ENCODE measurements around the gene JMJD1C.

JMJD1C gene

GRCh38 chr10:63481815-63482421 lies 16.1 kb upstream of the JMJD1C start:
- DNase-seq (ENCODE audit: low read depth in 4 of 4, low spot score in 1 of 4): no peak

DNA sequence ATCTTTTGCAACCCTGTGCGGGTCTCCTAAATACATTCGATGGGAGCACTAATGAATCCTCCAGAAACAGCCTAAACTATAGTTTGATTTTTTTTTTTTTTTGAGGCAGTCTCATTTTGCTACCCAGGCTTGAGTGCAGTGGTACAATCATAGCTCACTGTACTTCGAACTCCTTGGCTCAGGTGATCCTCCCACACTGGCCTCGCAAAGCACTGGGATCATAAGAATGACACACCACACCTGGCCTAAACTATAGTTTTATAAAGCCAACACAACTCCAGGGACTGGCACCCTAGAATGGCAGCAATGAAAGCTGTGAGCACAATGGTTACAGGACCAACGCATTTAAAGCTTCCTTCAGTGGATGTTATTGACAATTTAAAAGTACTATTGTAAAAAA lies 14.5 kb upstream of the JMJD1C start:
- no peak for DNase-seq (ENCODE audit: low read depth in 4 of 4, low spot score in 1 of 4)

DNA sequence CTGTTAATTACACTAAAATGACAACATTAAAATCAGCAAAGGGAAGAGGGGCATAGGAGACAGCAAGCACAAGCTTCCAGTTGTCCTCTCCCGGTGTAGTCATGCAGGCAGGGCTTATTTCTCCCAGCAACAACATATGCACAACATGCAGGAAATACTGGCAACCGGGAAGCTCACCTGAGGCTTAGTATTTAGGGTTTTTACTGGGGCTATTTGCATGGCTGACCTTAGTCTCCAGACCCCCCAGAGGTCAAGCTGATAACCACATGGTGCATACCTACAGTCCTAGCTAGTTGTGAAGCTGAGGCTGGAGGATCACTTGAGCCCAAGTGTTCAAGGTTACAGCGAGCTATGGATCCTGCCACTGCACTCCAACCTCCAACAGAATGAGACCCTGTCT lies 12.8 kb upstream of the JMJD1C start:
- DNase-seq (ENCODE audit: low read depth in 4 of 4, low spot score in 1 of 4): no peak

DNA sequence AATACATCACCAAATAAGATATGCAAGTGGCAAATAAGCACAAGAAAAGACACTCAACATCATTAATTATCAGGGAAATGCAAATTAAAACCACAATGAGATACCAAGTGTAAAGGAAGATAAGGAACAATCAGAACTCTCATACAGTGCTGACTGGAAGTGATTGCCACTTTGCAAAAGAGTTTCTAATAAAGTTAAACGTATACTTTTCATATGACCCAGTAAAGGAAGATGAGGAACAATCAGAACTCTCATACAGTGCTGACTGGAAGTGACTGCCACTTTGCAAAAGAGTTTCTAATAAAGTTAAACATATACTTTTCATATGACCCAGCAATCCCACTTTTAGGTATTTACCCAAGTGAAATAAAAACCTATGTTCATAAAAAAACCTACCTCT lies 12.2 kb upstream of the JMJD1C start:
- DNase-seq (ENCODE audit: low read depth in 4 of 4, low spot score in 1 of 4): no peak

- no peak for DNase-seq (ENCODE audit: low read depth in 4 of 4, low spot score in 1 of 4)
Observed at GRCh38 chr10:63474488-63474887, 8.7 kb upstream of the JMJD1C start.

DNA sequence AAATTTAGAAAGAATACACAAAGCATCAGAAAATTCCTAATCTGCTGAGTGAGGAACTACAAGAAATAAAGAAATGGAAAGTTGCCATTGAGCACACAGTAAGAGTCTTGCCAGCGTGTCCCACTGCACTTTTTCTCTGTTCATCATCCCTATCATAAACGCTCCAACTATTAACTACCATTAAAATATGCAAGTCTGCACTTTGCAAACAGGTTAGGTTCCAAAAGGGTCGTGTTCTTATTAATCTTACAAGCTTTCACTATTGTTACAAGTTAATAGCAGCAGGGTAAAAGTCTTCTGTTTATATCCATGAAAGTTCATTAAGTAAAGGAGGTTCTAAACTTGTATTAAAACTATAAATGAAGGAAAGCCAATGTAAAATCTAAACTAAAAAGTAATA lies 5.2 kb upstream of the JMJD1C start:
- no peak for DNase-seq (ENCODE audit: low read depth in 4 of 4, low spot score in 1 of 4)

DNA sequence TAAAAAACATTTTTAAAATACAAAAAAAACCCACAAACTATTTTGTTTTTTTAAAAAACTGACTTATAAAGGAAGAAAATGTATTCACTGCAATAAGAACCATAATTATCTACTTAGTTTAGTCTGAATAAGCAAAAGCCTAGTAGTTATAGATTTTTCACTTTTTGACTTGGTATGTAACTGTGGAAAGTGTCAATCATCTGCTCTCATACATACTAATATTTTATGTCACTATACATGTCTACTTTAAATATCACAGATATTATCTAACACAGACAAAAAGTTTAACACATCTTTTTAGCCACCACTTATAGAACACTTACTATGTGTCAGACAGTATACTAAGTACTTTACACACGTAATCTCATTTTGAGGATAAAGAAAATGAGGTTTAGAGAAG lies 3.2 kb upstream of the JMJD1C start:
- DNase-seq (ENCODE audit: low read depth in 4 of 4, low spot score in 1 of 4): no peak

DNA sequence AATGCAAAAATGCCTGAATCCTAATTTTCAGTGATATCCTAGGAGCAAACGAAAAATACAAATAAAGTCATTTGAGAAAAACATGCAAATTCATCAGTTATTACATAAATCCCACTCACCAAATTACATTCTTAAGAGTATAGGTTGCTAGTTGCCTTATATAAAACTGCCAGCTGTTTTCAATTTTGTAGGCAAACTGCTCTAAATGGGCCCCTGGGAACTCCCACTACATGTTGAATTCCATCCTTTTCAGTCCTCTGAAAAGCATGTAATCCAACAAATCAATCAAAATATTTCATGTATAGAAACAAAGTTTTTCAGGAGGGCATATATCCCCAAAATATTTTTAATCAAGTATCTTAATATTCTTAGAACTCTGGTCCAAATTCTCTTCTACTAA lies 2.1 kb upstream of the JMJD1C start:
- DNase-seq (ENCODE audit: low read depth in 4 of 4, low spot score in 1 of 4): no peak

GRCh38 chr10:63466144-63466935 lies 563 bp upstream of the JMJD1C start:
- peak; percentile 2 to 17 (median 10) for DNase-seq (ENCODE audit: low read depth in 4 of 4, low spot score in 1 of 4)

DNA sequence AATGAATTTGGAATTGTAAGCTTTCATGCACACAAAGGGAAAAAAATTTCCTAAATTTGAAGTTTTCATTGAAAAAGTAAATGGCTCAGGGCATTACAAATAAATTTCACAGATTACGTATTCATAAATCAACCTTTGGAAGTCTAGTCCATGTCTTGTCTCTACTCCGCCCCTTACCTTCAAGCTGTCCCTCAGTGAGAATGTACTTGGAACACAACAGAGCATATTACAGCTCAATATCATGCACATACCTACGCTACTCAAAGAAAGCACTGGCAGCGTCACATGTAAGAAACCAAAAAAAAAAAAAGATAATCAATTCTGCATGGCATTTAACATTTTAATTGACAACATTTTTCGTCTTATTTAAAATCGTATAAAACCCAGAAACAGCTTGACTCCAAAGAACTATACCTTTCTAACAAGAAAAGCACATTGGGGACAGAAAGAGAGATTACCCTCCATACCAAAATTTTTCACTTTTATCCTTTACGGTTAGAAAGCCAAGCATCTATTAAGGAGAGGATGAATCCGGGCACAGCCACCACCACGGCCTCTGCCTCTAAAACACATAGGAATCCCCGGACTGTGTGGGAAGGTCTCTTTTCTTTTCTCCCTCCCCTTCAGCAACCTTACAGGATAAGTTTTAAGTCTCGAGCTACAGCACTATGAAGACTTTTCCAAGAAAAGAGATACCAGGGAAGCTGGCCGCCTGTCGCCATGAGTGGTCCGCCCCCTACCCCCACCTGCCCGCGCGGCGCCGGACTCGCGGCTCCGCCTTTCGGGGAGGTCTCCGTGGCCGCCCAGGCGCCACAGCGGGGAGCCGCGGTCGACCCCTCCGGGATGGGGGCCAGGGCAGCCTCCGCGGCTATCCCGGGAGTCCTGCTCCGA lies 1.1 kb downstream of the JMJD1C start:
- DNase-seq (ENCODE audit: low read depth in 4 of 4, low spot score in 1 of 4): no peak

GRCh38 chr10:63462442-63462841 lies 3.3 kb downstream of the JMJD1C start:
- DNase-seq (ENCODE audit: low read depth in 4 of 4, low spot score in 1 of 4): no peak

DNA sequence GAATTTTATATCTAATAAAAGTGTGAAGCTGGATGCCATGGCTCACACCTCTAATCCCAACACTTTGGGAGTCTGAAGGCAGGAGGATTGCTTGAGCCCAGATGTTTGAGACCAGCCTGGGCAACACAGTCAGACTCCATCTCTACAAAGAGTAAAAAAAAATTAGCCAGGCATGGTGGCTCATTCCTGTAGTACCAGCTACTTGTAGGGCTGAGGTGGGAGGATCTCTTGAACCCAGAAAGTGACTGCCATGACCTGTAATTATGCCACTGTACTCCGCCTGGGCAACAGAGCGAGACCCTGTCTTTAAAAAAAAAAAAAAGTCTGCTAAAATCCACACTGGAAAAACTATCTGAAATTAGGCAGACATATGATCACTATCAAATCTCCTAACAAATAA lies 7.6 kb downstream of the JMJD1C start:
- DNase-seq (ENCODE audit: low read depth in 4 of 4, low spot score in 1 of 4): no peak

GRCh38 chr10:63457594-63457993 lies 8.2 kb downstream of the JMJD1C start:
- no peak for DNase-seq (ENCODE audit: low read depth in 4 of 4, low spot score in 1 of 4)

DNA sequence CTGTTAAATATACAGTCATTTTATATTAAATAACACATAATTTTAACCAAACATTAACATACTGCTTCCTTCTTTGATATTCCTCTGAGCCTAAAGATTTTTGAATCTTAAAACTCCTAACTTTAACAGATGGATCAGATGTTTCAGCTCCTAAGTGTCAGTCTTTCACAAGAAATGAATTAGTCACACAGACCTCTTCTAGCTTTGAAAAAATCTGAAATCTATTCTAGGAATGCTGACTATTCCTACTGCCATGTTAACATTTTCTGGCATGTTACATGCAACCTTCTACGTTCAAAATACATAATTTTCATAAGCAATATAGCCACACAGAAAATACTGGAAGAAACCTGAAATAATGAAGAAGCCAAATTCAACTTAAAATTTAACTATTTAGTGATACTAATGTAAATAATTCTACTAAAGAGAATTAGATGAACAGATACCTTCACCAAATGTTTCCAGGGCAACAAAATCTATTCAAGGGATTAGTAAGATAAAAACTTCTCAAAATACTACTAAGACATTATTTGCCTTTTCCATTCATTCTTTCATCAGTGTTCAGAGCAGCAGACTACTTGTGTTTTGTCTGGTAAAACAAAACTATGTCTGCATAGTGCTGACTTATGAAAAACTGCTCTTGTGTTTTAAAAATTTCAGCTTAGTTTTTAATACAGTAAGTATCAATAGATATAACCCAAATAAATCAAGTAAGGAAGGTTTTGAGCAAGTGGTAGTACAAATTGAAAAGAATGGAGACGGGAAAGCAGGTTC lies 9.2 kb downstream of the JMJD1C start:
- no peak for DNase-seq (ENCODE audit: low read depth in 4 of 4, low spot score in 1 of 4)

GRCh38 chr10:63455507-63455906 lies 10.3 kb downstream of the JMJD1C start:
- DNase-seq (ENCODE audit: low read depth in 4 of 4, low spot score in 1 of 4): no peak

DNA sequence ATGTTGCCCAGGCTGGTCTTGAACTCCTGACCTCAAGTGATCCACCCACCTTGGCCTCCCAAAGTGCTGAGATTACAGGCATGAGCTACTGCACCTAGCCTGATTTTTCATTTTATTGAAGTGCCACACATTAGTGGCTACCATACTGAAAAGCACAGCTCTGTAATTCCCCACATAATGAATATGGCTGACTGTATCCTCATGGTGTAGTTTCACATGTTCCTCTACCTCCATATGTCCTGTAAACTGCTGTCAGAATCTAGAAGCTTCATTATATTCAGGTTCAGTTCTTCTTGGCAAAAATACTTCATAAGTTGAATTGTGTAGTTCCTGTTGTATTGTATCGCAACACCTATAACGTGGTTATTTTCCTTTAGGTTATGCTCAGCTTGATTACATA lies 11.1 kb downstream of the JMJD1C start:
- no peak for DNase-seq (ENCODE audit: low read depth in 4 of 4, low spot score in 1 of 4)

DNA sequence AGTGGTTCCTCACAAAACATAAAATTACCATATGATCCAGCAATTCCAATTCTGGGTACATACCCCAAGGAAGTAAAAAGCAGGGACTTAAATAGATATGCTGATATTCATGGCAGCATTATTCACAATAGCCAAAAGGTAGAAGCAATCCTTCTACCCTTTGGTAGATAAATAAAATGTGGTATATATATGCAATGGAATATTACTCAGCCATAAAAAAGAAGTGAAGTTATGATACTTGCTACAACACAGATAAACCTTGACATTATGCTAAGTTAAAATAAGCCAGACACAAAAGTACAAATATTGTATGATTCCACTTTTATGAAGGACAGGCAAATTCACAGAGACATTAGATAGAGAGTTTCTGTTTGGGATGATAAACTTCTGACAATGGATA lies 13.3 kb downstream of the JMJD1C start:
- DNase-seq (ENCODE audit: low read depth in 4 of 4, low spot score in 1 of 4): no peak

DNA sequence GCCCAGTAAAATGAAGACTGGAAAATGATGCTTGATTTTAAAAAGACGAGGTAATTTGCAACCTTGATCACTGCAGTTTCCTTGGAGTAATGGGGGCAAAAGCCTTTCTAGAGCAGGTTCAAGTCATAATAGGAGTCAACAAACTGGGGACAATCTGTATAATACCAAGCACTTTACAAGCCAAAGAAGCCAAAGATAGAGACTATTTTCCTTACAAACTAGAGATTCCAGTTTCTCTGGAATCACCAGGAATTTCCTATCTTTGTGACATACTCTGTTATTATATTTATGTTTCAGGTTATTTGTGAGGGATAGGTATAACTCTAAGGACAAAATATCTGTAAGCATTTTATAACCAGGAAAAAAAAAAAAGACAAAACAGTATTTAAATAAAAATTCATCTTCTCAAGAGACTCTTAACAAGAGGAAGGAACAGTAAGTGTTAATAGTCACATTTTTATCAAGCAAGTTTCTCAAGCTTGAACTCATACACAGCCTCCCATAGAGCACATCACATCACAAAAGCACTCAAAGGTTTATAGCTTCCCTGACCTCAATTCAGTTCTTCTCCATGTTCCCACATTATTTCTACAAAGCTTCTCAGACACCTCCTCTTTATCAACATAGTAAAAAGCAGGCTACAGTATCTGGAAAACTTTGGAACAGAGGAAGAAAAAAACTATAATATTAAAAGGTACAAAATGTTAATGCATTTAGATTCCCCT lies 18.9 kb downstream of the JMJD1C start:
- no peak for DNase-seq (ENCODE audit: low read depth in 4 of 4, low spot score in 1 of 4)

- no peak for DNase-seq (ENCODE audit: low read depth in 4 of 4, low spot score in 1 of 4)
Observed at GRCh38 chr10:63441404-63441803, 24.4 kb downstream of the JMJD1C start.

DNA sequence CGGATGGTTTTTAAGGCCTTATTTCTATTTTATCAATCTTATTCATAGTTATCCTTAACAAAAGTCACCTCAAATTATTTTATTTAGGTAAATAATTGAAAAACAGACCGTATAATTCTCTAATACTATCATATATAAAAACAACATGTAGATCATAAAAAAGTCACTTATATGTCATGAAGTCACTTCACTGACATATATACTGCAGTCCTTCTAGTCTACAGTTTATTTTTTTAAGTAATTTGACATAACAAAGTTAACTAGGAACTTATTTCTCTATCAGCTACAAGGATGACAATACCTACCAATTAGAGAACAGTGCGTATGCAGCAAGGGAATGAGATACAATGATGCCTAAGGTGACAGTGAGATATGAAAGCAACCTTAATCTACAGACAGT lies 26.2 kb downstream of the JMJD1C start:
- DNase-seq (ENCODE audit: low read depth in 4 of 4, low spot score in 1 of 4): no peak
